IMR-90 (cell line): ENCODE measurements around the gene BET1. TPM values are rescaled to one million over a fixed set of nuclear protein-coding genes. Genes with fewer than 3 reads are reported as not detected.

Experiments used
- ATAC-seq: fragments of 200-7000 bp; cut with Tn5 transposase; 2 replicates; pipeline ENCODE4 v1.9.1; 2020; ENCODE audit warnings: low read depth, mild to moderate bottlenecking, moderate library complexity
- BruUV-seq: library from RNA; stranded (reverse); fragments of 400-500 nt; replicated peaks from 2 replicates; lab custom pipeline; 2021; lab: Mats Ljungman, UMichigan
- CTCF ChIA-PET: fragments of 300-600 bp; formaldehyde crosslinking; extraction: SDS; loops from one replicate; lab custom pipeline; 2021; ENCODE audit warnings: antibody characterized with exemption; lab: Yijun Ruan, JAX
- POLR2A ChIA-PET: fragments of 300-600 bp; sonication (Branson Sonifier 250); formaldehyde crosslinking; loops from one replicate; lab custom pipeline; 2022; ENCODE audit warnings: antibody characterized with exemption; ENCODE audit not compliant: unreplicated experiment; lab: Charles Lee
- DNase-seq: peaks from one replicate; pipeline ENCODE4 v3.0.0; 2013
- H2AFZ ChIP-seq: replicated peaks from 2 replicates; pipeline ENCODE3; 2013; ENCODE audit warnings: low read length, mild to moderate bottlenecking; ENCODE audit not compliant: poor library complexity
- H2AK5ac ChIP-seq: 2 replicates; pipeline ENCODE4 v1.6.1; 2013; ENCODE audit warnings: low read depth, low read length, inconsistent platforms
- H2AK9ac ChIP-seq: replicated peaks from 2 replicates; pipeline ENCODE3; 2013; ENCODE audit warnings: mild to moderate bottlenecking, low read depth, low read length, moderate library complexity; ENCODE audit not compliant: poor library complexity
- H2BK120ac ChIP-seq: 2 replicates; pipeline ENCODE4 v1.6.1; 2013; ENCODE audit warnings: low read depth, low read length, inconsistent platforms
- H2BK15ac ChIP-seq: 3 replicates; pipeline ENCODE4 v1.6.1; 2013; ENCODE audit warnings: low read depth, low read length, inconsistent platforms
- H2BK20ac ChIP-seq: 2 replicates; pipeline ENCODE4 v1.6.1; 2013; ENCODE audit warnings: low read depth, mild to moderate bottlenecking, inconsistent platforms, low read length, moderate library complexity
- H2BK5ac ChIP-seq: 2 replicates; pipeline ENCODE4 v1.6.1; 2013; ENCODE audit warnings: mild to moderate bottlenecking, low read depth, low read length, inconsistent platforms; ENCODE audit not compliant: poor library complexity, severe bottlenecking
- H3K14ac ChIP-seq: replicated peaks from 2 replicates; pipeline ENCODE4 v1.6.1; 2013; ENCODE audit warnings: low read depth, low read length, inconsistent platforms
- H3K18ac ChIP-seq: 2 replicates; pipeline ENCODE4 v1.6.1; 2013; ENCODE audit warnings: low read depth, low read length, control low read depth
- H3K23ac ChIP-seq: 2 replicates; pipeline ENCODE4 v1.6.1; 2013; ENCODE audit warnings: low read depth, low read length, inconsistent platforms
- H3K27ac ChIP-seq: 2 replicates; pipeline ENCODE4 v1.5.1; 2013; ENCODE audit warnings: mild to moderate bottlenecking, control low read depth, low read length; ENCODE audit not compliant: insufficient read depth
- H3K27me3 ChIP-seq: 2 replicates; pipeline ENCODE4 v1.6.1; 2013; ENCODE audit warnings: low read length; ENCODE audit not compliant: control insufficient read depth, insufficient read depth
- H3K36me3 ChIP-seq: 2 replicates; pipeline ENCODE4 v1.6.1; 2013; ENCODE audit warnings: low read length, mixed read lengths; ENCODE audit not compliant: control insufficient read depth, insufficient read depth
- H3K4ac ChIP-seq: 2 replicates; pipeline ENCODE4 v1.6.1; 2013; ENCODE audit warnings: low read depth, low read length, inconsistent platforms
- H3K4me1 ChIP-seq: 2 replicates; pipeline ENCODE4 v1.6.1; 2013; ENCODE audit warnings: low read length, mixed read lengths; ENCODE audit not compliant: control insufficient read depth, insufficient read depth
- H3K4me2 ChIP-seq: 2 replicates; pipeline ENCODE4 v1.6.1; 2013; ENCODE audit warnings: low read depth, mild to moderate bottlenecking, control low read depth, low read length, moderate library complexity
- H3K4me3 ChIP-seq: 2 replicates; pipeline ENCODE4 v1.5.1; 2013; ENCODE audit warnings: low read depth, mild to moderate bottlenecking, control low read depth, low read length, moderate library complexity; ENCODE audit not compliant: insufficient read depth
- H3K56ac ChIP-seq: 2 replicates; pipeline ENCODE4 v1.6.1; 2013; ENCODE audit warnings: low read length, inconsistent platforms; ENCODE audit not compliant: insufficient read depth; ENCODE audit errors: extremely low read depth
- H3K79me1 ChIP-seq, 2 experiments: 2 replicates each; pipeline ENCODE4 v1.6.1; 2013; ENCODE audit warnings: low read length in 2 of 2, inconsistent platforms in 1 of 2, low read depth in 1 of 2
- H3K9ac ChIP-seq: 2 replicates; pipeline ENCODE4 v1.6.1; 2013; ENCODE audit warnings: low read depth, low read length, control low read depth
- H3K9me1 ChIP-seq: 2 replicates; pipeline ENCODE4 v1.6.1; 2013; ENCODE audit warnings: low read length, inconsistent platforms; ENCODE audit not compliant: insufficient read depth
- H3K9me3 ChIP-seq: 2 replicates; pipeline ENCODE4 v1.6.1; 2013; ENCODE audit warnings: low read length; ENCODE audit not compliant: control insufficient read depth, insufficient read depth
- H4K20me1 ChIP-seq: 2 replicates; pipeline ENCODE4 v1.6.1; 2013; ENCODE audit warnings: low read length, inconsistent platforms; ENCODE audit not compliant: insufficient read depth
- H4K5ac ChIP-seq: 2 replicates; pipeline ENCODE4 v1.6.1; 2013; ENCODE audit warnings: mild to moderate bottlenecking, low read depth, low read length, control low read depth
- H4K8ac ChIP-seq, 2 experiments: 2 replicates each; pipeline ENCODE4 v1.6.1; 2013; ENCODE audit warnings: low read depth in 2 of 2, low read length in 2 of 2, control low read depth in 1 of 2, inconsistent platforms in 1 of 2
- H4K91ac ChIP-seq: 2 replicates; pipeline ENCODE4 v1.6.1; 2013; ENCODE audit warnings: low read depth, low read length, inconsistent platforms; ENCODE audit not compliant: insufficient read depth
- BHLHE40 ChIP-seq: fragments of 150-350 bp; IDR thresholded peaks from 2 replicates; pipeline ENCODE4 v1.6.1; 2016; ENCODE audit warnings: mild to moderate bottlenecking, low read depth, low read length
- ELK1 ChIP-seq: fragments of 150-350 bp; IDR thresholded peaks from 2 replicates; pipeline ENCODE4 v1.6.1; 2016; ENCODE audit warnings: low read depth, mild to moderate bottlenecking, low read length, moderate library complexity, borderline replicate concordance
- FOS ChIP-seq: fragments of 150-350 bp; IDR thresholded peaks from 2 replicates; pipeline ENCODE4 v1.6.1; 2016; ENCODE audit warnings: low read depth, low read length
- MXI1 ChIP-seq: IDR thresholded peaks from 2 replicates; pipeline ENCODE4 v1.6.1; 2012; ENCODE audit warnings: low read depth, mild to moderate bottlenecking, low read length, moderate library complexity, borderline replicate concordance
- POLR2A ChIP-seq: IDR thresholded peaks from 2 replicates; pipeline ENCODE4 v1.6.1; 2012; ENCODE audit warnings: mild to moderate bottlenecking, low read depth, low read length
- RFX5 ChIP-seq: IDR thresholded peaks from 2 replicates; pipeline ENCODE4 v1.8.0; 2012; ENCODE audit warnings: low read depth, mild to moderate bottlenecking, low read length, moderate library complexity
- WGBS, 2 experiments: methylation state at CpG; one replicate each; pipeline versions ENCODE4 v1.1.5 to v1.1.7; 2013; ENCODE audit warnings: missing lambda C conversion rate in 2 of 2; ENCODE audit not compliant: insufficient read length in 1 of 2; ENCODE audit errors: extremely low coverage in 2 of 2; 5-methylcytosine and 5-hydroxymethylcytosine counted together
- dilution Hi-C: fragments of 300-500 bp; cut with HindIII; formaldehyde crosslinking; loops from one replicate; pipeline ENCODE4 v1.14.3; 2018; ENCODE audit warnings: low sequenced_read_pairs; ENCODE audit not compliant: unreplicated experiment
- in situ Hi-C: fragments of 300-500 bp; cut with MboI; formaldehyde crosslinking; loops from 3 replicates; pipeline ENCODE4 v1.14.3; 2019; ENCODE audit warnings: low sequenced_read_pairs, inconsistent platforms, mixed read lengths
- intact Hi-C: fragments of 100-400 bp; cut with micrococcal nuclease; formaldehyde crosslinking; loops from 2 replicates; pipeline ENCODE4 v1.10.0; 2022
- polyA plus RNA-seq, 3 experiments: library from polyadenylated mRNA; depleted of rRNA; stranded (reverse); fragments of >200 nt; gene quantifications; 2 replicates each; pipeline ENCODE4 v1.2.3, GENCODE V29; 2012; ENCODE audit warnings: low replicate concordance in 1 of 3
- total RNA-seq: library from RNA; depleted of rRNA; stranded (reverse); fragments of >200 nt; gene quantifications from 2 replicates; pipeline ENCODE4 v1.2.3, GENCODE V29; 2012
- TF ChIP-seq, protein P1 (sequence below): conservative IDR thresholded peaks from 2 replicates; pipeline ENCODE4 v1.5.1; 2012; ENCODE audit warnings: mild to moderate bottlenecking, low read depth, low read length, improper control_type of control experiment

BET1 gene
- total and polyA plus RNA-seq, 2 of the 4 experiments (the other 2 are of a cell fraction) = 9.9 to 33.2 TPM

GRCh38 chr7:94048755-94049154 lies 44.6 kb upstream of the BET1 start:
- H3K9me3 ChIP-seq = no peaks in the 10 kb centered on the region
- no peaks in the 10 kb centered on the region for H3K79me1 ChIP-seq
- H3K4me1 ChIP-seq = no peaks in the 10 kb centered on the region; the same call in 1 of the 2 replicates
- H3K4me3 ChIP-seq = no peak overlapping the region
- no peak overlapping the region for H3K9ac ChIP-seq
- no peak overlapping the region for H4K8ac ChIP-seq
- H2AK9ac ChIP-seq = no peak overlapping the region
- H3K27me3 ChIP-seq = no peaks in the 10 kb centered on the region
- BruUV-seq = no TSS peak
- no peak overlapping the region for H3K4me2 ChIP-seq
- intact Hi-C loops = no loop called here
- TF ChIP-seq BHLHE40 (no peak), MXI1 (no peak), ELK1 (no peak), RFX5 (no peak), POLR2A (no peak), FOS (no peak)
- TF ChIP-seq, protein P1, sequence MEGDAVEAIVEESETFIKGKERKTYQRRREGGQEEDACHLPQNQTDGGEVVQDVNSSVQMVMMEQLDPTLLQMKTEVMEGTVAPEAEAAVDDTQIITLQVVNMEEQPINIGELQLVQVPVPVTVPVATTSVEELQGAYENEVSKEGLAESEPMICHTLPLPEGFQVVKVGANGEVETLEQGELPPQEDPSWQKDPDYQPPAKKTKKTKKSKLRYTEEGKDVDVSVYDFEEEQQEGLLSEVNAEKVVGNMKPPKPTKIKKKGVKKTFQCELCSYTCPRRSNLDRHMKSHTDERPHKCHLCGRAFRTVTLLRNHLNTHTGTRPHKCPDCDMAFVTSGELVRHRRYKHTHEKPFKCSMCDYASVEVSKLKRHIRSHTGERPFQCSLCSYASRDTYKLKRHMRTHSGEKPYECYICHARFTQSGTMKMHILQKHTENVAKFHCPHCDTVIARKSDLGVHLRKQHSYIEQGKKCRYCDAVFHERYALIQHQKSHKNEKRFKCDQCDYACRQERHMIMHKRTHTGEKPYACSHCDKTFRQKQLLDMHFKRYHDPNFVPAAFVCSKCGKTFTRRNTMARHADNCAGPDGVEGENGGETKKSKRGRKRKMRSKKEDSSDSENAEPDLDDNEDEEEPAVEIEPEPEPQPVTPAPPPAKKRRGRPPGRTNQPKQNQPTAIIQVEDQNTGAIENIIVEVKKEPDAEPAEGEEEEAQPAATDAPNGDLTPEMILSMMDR = no peak
- H3K9me1 ChIP-seq = no peaks in the 10 kb centered on the region
- H3K23ac ChIP-seq = no peak overlapping the region
- no peak overlapping the region for H3K18ac ChIP-seq
- H2BK5ac ChIP-seq = no peak overlapping the region
- no peak overlapping the region for H3K14ac ChIP-seq
- CTCF ChIA-PET = no interaction called here
- no peak overlapping the region for H2BK20ac ChIP-seq
- DNase-seq = no peak
- no peak overlapping the region for H3K56ac ChIP-seq
- H4K91ac ChIP-seq = no peak overlapping the region
- no peak overlapping the region for H4K5ac ChIP-seq
- H3K27ac ChIP-seq = no peak overlapping the region
- POLR2A ChIA-PET = no interaction called here
- WGBS, 2 experiments = no CpG with 5 or more reads among the region's 2 CpGs
- H4K20me1 ChIP-seq = no peaks in the 10 kb centered on the region
- in situ Hi-C loops = no loop called here
- H2BK15ac ChIP-seq = no peak overlapping the region
- H3K36me3 ChIP-seq = no peaks in the 10 kb centered on the region
- no peak overlapping the region for H3K4ac ChIP-seq
- H2AK5ac ChIP-seq = no peak overlapping the region
- H2BK120ac ChIP-seq = no peak overlapping the region
- no peak overlapping the region for H2AFZ ChIP-seq
- dilution Hi-C loops = no loop called here
- no peak for ATAC-seq
